ENCODE results near the gene GGA3.
A peak's percentile ranks its signal among the peaks of the same experiment; 100 is the strongest.
"Not testable (repeated sequence)": the region's sequence is repeated elsewhere in the genome, so short reads cannot be mapped to it uniquely, and the experiment has no call there.

Gene GGA3

GRCh38 chr17:75232786-75233185 lies 28.6 kb downstream of the GGA3 start:
- intact Hi-C loops (cut with DNase I), result no loop called here
- DNase-seq, result no peak

GRCh38 chr17:75231741-75232464 lies 29.5 kb downstream of the GGA3 start:
- DNase-seq, result no peak

GRCh38 chr17:75231071-75231470 lies 30.3 kb downstream of the GGA3 start:
- intact Hi-C loops (cut with DNase I), result no loop called here

More at GRCh38 chr17:75231741-75232464, 29.5 kb downstream of the GGA3 start:
- intact Hi-C loops (cut with DNase I), result no loop called here

GRCh38 chr17:75228847-75229246 lies 32.6 kb downstream of the GGA3 start:
- peak in 2 of 42 donors; percentile 13 to 25 for DNase-seq
- intact Hi-C loops (cut with DNase I), result no loop called here

More at GRCh38 chr17:75231071-75231470, 30.3 kb downstream of the GGA3 start:
- DNase-seq, result no peak

GRCh38 chr17:75228305-75228704 lies 33.1 kb downstream of the GGA3 start:
- intact Hi-C loops (cut with DNase I), result no loop called here
- peak in 9 of 42 donors; percentile 15 to 58 (median 34) for DNase-seq

- intact Hi-C loops (cut with DNase I), result no loop called here
Measured at GRCh38 chr17:75227729-75228128, 33.7 kb downstream of the GGA3 start.

GRCh38 chr17:75225016-75225415 lies 36.4 kb downstream of the GGA3 start:
- DNase-seq, result no peak
- intact Hi-C loops (cut with DNase I), result no loop called here

More at GRCh38 chr17:75227729-75228128, 33.7 kb downstream of the GGA3 start:
- DNase-seq, result no peak

GRCh38 chr17:75219815-75220214 lies 41.6 kb downstream of the GGA3 start:
- no peak for DNase-seq
- intact Hi-C loops (cut with DNase I), result no loop called here

- intact Hi-C loops (cut with DNase I), result no loop called here
- DNase-seq, result no peak
Measured at GRCh38 chr17:75218131-75218530, 43.3 kb downstream of the GGA3 start.

- intact Hi-C loops (cut with DNase I), result loop anchor here (10.0 kb wide), 1 partner anchor 94 kb away; no protein-coding TSS in a partner anchor
- DNase-seq, result no peak
Measured at GRCh38 chr17:75209061-75209460, 52.3 kb downstream of the GGA3 start.

GRCh38 chr17:75208161-75208560 lies 53.2 kb downstream of the GGA3 start:
- intact Hi-C loops (cut with DNase I), result loop anchor here (10.0 kb wide), 1 partner anchor 93 kb away; no protein-coding TSS in a partner anchor

GRCh38 chr17:75207760-75208159 lies 53.6 kb downstream of the GGA3 start:
- DNase-seq, result no peak
- intact Hi-C loops (cut with DNase I), result loop anchor here (10.0 kb wide), 1 partner anchor 93 kb away; no protein-coding TSS in a partner anchor

More at GRCh38 chr17:75208161-75208560, 53.2 kb downstream of the GGA3 start:
- no peak for DNase-seq

- intact Hi-C loops (cut with DNase I), result loop anchor here (10.0 kb wide), 1 partner anchor 92 kb away; no protein-coding TSS in a partner anchor
- DNase-seq, result not testable (repeated sequence)
Measured at GRCh38 chr17:75207050-75207407, 54.4 kb downstream of the GGA3 start.

- intact Hi-C loops (cut with DNase I), result loop anchor here (10.0 kb wide), 1 partner anchor 91 kb away; no protein-coding TSS in a partner anchor
- DNase-seq, result no peak
Measured at GRCh38 chr17:75205793-75206163, 55.6 kb downstream of the GGA3 start.

- intact Hi-C loops (cut with DNase I), result loop anchor here (10.0 kb wide), 1 partner anchor 90 kb away; no protein-coding TSS in a partner anchor
- DNase-seq, result peak; percentile 80 to 97 (median 93)
Measured at GRCh38 chr17:75205037-75205792, 56.2 kb downstream of the GGA3 start, which contains the start of gene NUP85. Gene NUP85, plus strand, starts transcription at chr17:75205679. Its CDS starts 83 bp downstream, at chr17:75205762.

GRCh38 chr17:75199886-75200618 lies 61.4 kb downstream of the GGA3 start:
- intact Hi-C loops (cut with DNase I), result loop anchor here (10.0 kb wide), 1 partner anchor 85 kb away; no protein-coding TSS in a partner anchor
- no peak for DNase-seq

- intact Hi-C loops (cut with DNase I), result no loop called here
- no peak for DNase-seq
Measured at GRCh38 chr17:75194879-75195278, 66.5 kb downstream of the GGA3 start.

GRCh38 chr17:75191584-75191983 lies 69.8 kb downstream of the GGA3 start:
- peak in 1 of 42 donors; percentile 1 for DNase-seq
- intact Hi-C loops (cut with DNase I), result no loop called here

- intact Hi-C loops (cut with DNase I), result loop anchor here (10.0 kb wide), 1 partner anchor 214 kb away; the partner anchor contains the start of gene HID1
- DNase-seq, result no peak
Measured at GRCh38 chr17:75188614-75189013, 72.8 kb downstream of the GGA3 start.
